H1 (cell line): ENCODE data around the gene NTRK1. TPM values are rescaled to one million over a fixed set of nuclear protein-coding genes. Genes with fewer than 3 reads are reported as not detected.

Source experiments
- CTCF ChIA-PET: fragments of 300-600 bp; sonication (Branson Sonifier 250); formaldehyde crosslinking; loops from one replicate; lab custom pipeline; 2021; ENCODE audit not compliant: partially characterized antibody; lab: Charles Lee
- POLR2A ChIA-PET: fragments of 300-600 bp; sonication (Branson Sonifier 250); formaldehyde crosslinking; loops from one replicate; lab custom pipeline; 2021; ENCODE audit warnings: inconsistent platforms; ENCODE audit not compliant: partially characterized antibody; lab: Charles Lee
- DNase-seq, 2 experiments: peaks; one replicate each; pipeline versions ENCODE4 v3.0.0 to v3.0.0-alpha.2; 2010 to 2022; ENCODE audit warnings: low spot score in 2 of 2, low read depth in 1 of 2, mixed read lengths in 1 of 2
- FAIRE-seq: peaks from 2 replicates; lab custom pipeline; 2011; peaks lifted over from hg19 to GRCh38; lab: Jason Lieb, UNC
- H2AFZ ChIP-seq: 2 replicates; pipeline ENCODE4 v1.8.1; 2012; ENCODE audit warnings: low read length, inconsistent platforms
- H2AK5ac ChIP-seq: 2 replicates; pipeline ENCODE4 v1.6.1; 2013; ENCODE audit warnings: low read depth, low read length
- H2BK120ac ChIP-seq: replicated peaks from 2 replicates; pipeline ENCODE3; 2013; ENCODE audit warnings: low read depth, low read length, inconsistent platforms
- H2BK12ac ChIP-seq: 2 replicates; pipeline ENCODE4 v1.6.1; 2013; ENCODE audit warnings: low read depth, low read length
- H2BK15ac ChIP-seq: 2 replicates; pipeline ENCODE4 v1.6.1; 2013; ENCODE audit warnings: low read length
- H2BK20ac ChIP-seq: 2 replicates; pipeline ENCODE4 v1.6.1; 2013; ENCODE audit warnings: low read length
- H2BK5ac ChIP-seq: 2 replicates; pipeline ENCODE4 v1.6.1; 2013; ENCODE audit warnings: low read depth, low read length
- H3K14ac ChIP-seq: 2 replicates; pipeline ENCODE4 v1.6.1; 2013; ENCODE audit warnings: inconsistent platforms; ENCODE audit not compliant: insufficient read length
- H3K18ac ChIP-seq: 2 replicates; pipeline ENCODE4 v1.6.1; 2013; ENCODE audit warnings: low read length; ENCODE audit errors: extremely low read depth
- H3K23ac ChIP-seq: 2 replicates; pipeline ENCODE4 v1.6.1; 2013; ENCODE audit warnings: inconsistent platforms; ENCODE audit not compliant: insufficient read length
- H3K23me2 ChIP-seq: 2 replicates; pipeline ENCODE4 v1.6.1; 2013; ENCODE audit warnings: low read depth, low read length
- H3K27ac ChIP-seq: 2 replicates; pipeline ENCODE4 v1.6.1; 2011; ENCODE audit warnings: low read depth, low read length, inconsistent platforms
- H3K27me3 ChIP-seq, 4 experiments: replicated peaks in 1 of 4; 1 replicate in 1 of 4; 2 replicates in 3 of 4; pipeline versions ENCODE4 v1.6.1 to v1.8.1; 2011 to 2013; ENCODE audit warnings: low read length in 3 of 4, mild to moderate bottlenecking in 3 of 4, inconsistent platforms in 2 of 4, mixed read lengths in 2 of 4, moderate library complexity in 1 of 4; ENCODE audit not compliant: control insufficient read depth in 3 of 4, insufficient read depth in 3 of 4; ENCODE audit errors: extremely low read depth in 1 of 4
- H3K36me3 ChIP-seq, 4 experiments: 2 replicates each; pipeline versions ENCODE4 v1.6.1 to v1.8.1; 2011 to 2013; ENCODE audit warnings: mild to moderate bottlenecking in 4 of 4, low read length in 3 of 4, moderate library complexity in 2 of 4, control low read depth in 1 of 4, inconsistent platforms in 1 of 4; ENCODE audit not compliant: insufficient read depth in 4 of 4, control insufficient read depth in 2 of 4
- H3K4ac ChIP-seq: replicated peaks from 2 replicates; pipeline ENCODE3; 2013; ENCODE audit warnings: low read length, low read depth, mixed read lengths, inconsistent platforms; ENCODE audit not compliant: insufficient read length
- H3K4me1 ChIP-seq, 4 experiments: replicated peaks in 1 of 4; 1 replicate in 1 of 4; 2 replicates in 3 of 4; pipeline versions ENCODE4 v1.6.1 to v1.8.1; 2011 to 2013; ENCODE audit warnings: low read length in 3 of 4, inconsistent platforms in 2 of 4, mixed read lengths in 1 of 4; ENCODE audit not compliant: insufficient read depth in 4 of 4, control insufficient read depth in 3 of 4
- H3K4me2 ChIP-seq, 2 experiments: 2 replicates each; pipeline versions ENCODE4 v1.6.1 to v1.8.1; 2011 to 2013; ENCODE audit warnings: low read depth in 2 of 2, low read length in 2 of 2, control low read depth in 1 of 2, inconsistent platforms in 1 of 2, mild to moderate bottlenecking in 1 of 2; ENCODE audit not compliant: insufficient read depth in 1 of 2
- H3K4me3 ChIP-seq, 4 experiments: fragments of 200-600, 300-600 bp in 1 of 4; sonication (generic), shearing (Covaris generic), sonication (Bioruptor Twin) in 1 of 4; 2 replicates each; pipeline versions ENCODE4 v1.5.1 to v1.8.1; 2011 to 2016; ENCODE audit warnings: low read length in 4 of 4, low read depth in 3 of 4, control low read depth in 2 of 4, inconsistent platforms in 2 of 4, mild to moderate bottlenecking in 2 of 4, mixed read lengths in 1 of 4, moderate library complexity in 1 of 4; ENCODE audit not compliant: insufficient read depth in 2 of 4; ENCODE audit errors: extremely low read depth in 1 of 4
- H3K56ac ChIP-seq: replicated peaks from 2 replicates; pipeline ENCODE3; 2013; ENCODE audit warnings: low read depth, mild to moderate bottlenecking, mixed read lengths, low read length, inconsistent platforms; ENCODE audit not compliant: insufficient read length
- H3K79me1 ChIP-seq: 2 replicates; pipeline ENCODE4 v1.6.1; 2013; ENCODE audit warnings: low read depth, low read length, control low read depth
- H3K79me2 ChIP-seq, 2 experiments: 2 replicates each; pipeline versions ENCODE4 v1.6.1 to v1.8.1; 2012 to 2013; ENCODE audit warnings: low read length in 2 of 2, mild to moderate bottlenecking in 2 of 2, inconsistent platforms in 1 of 2; ENCODE audit not compliant: insufficient read depth in 2 of 2, control insufficient read depth in 1 of 2
- H3K9ac ChIP-seq, 4 experiments: replicated peaks in 1 of 4; 1 replicate in 1 of 4; 2 replicates in 3 of 4; pipeline versions ENCODE4 v1.6.1 to v1.8.1; 2011 to 2013; ENCODE audit warnings: low read depth in 3 of 4, low read length in 3 of 4, control low read depth in 2 of 4, mild to moderate bottlenecking in 2 of 4, moderate library complexity in 2 of 4, inconsistent platforms in 1 of 4; ENCODE audit errors: extremely low read depth in 1 of 4
- H3K9me3 ChIP-seq, 2 experiments: 2 replicates each; pipeline versions ENCODE4 v1.6.1 to v1.8.1; 2012 to 2013; ENCODE audit warnings: mild to moderate bottlenecking in 2 of 2, moderate library complexity in 2 of 2, control low read depth in 1 of 2, inconsistent platforms in 1 of 2, low read depth in 1 of 2, low read length in 1 of 2, mixed read lengths in 1 of 2; ENCODE audit not compliant: insufficient read depth in 2 of 2
- H4K20me1 ChIP-seq, 2 experiments: replicated peaks in 1 of 2; 2 replicates each; pipeline versions ENCODE3 to v1.8.1; 2011 to 2013; ENCODE audit warnings: inconsistent platforms in 2 of 2, low read length in 2 of 2, mild to moderate bottlenecking in 1 of 2; ENCODE audit not compliant: insufficient read depth in 2 of 2, control insufficient read depth in 1 of 2
- H4K5ac ChIP-seq: 2 replicates; pipeline ENCODE4 v1.6.1; 2013; ENCODE audit warnings: low read length, low read depth, mixed read lengths, inconsistent platforms; ENCODE audit not compliant: insufficient read length
- H4K8ac ChIP-seq: 2 replicates; pipeline ENCODE4 v1.8.0; 2013; ENCODE audit warnings: mild to moderate bottlenecking, moderate library complexity, low read length, inconsistent platforms; ENCODE audit not compliant: insufficient read depth; ENCODE audit errors: extremely low read depth
- H4K91ac ChIP-seq: replicated peaks from 2 replicates; pipeline ENCODE3; 2013; ENCODE audit warnings: low read length, mixed read lengths, inconsistent platforms; ENCODE audit not compliant: insufficient read length
- EZH2 ChIP-seq: fragments of 200-600 bp; sonication (generic); IDR thresholded peaks from 2 replicates; pipeline ENCODE4 v1.7.1; 2012; ENCODE audit warnings: low read depth, mild to moderate bottlenecking, moderate library complexity, low read length, inconsistent platforms; ENCODE audit not compliant: severe bottlenecking
- POLR2AphosphoS5 ChIP-seq: IDR thresholded peaks from 2 replicates; pipeline ENCODE4 v1.6.1; 2011; ENCODE audit warnings: low read depth, low read length
- SUZ12 ChIP-seq: fragments of 200-600 bp; sonication (generic); IDR thresholded peaks from 2 replicates; pipeline ENCODE4 v1.6.1; 2012; ENCODE audit warnings: mild to moderate bottlenecking, inconsistent platforms, low read length, moderate library complexity, mixed read lengths
- YY1 ChIP-seq: IDR thresholded peaks from 2 replicates; pipeline ENCODE4 v1.6.1; 2011; ENCODE audit warnings: low read depth, mild to moderate bottlenecking, low read length
- WGBS, 2 experiments: shearing (Covaris generic) in 1 of 2; methylation state at CpG; one replicate each; pipeline versions ENCODE4 v1.1.6 to v1.1.7; 2013 to 2015; ENCODE audit warnings: low lambda C conversion rate in 2 of 2, mixed read lengths in 2 of 2, inconsistent platforms in 1 of 2, low coverage in 1 of 2, missing lambda C conversion rate in 1 of 2; ENCODE audit not compliant: insufficient replicate concordance in 2 of 2, insufficient coverage in 1 of 2, insufficient read length in 1 of 2; ENCODE audit errors: extremely low coverage in 1 of 2, missing lambda C conversion rate in 1 of 2; 5-methylcytosine and 5-hydroxymethylcytosine counted together
- polyA plus RNA-seq, 7 experiments: library from polyadenylated mRNA; depleted of rRNA in 3 of 7; stranded (reverse) in 5 of 7; unstranded in 2 of 7; fragments of >200 nt in 5 of 7; fragments of 200-250 nt in 2 of 7; gene quantifications; 1 replicate in 5 of 7; 2 replicates in 1 of 7; 4 replicates in 1 of 7; pipeline versions ENCODE4 v1.2.1 to v1.2.3, GENCODE V29; 2011 to 2013; ENCODE audit warnings: missing spikeins in 2 of 7, mixed read lengths in 2 of 7
- total RNA-seq: library from RNA; stranded (reverse); fragmentation: NEBNext Ultra II Directional; extraction: Animal tissue kit (Norgen Biotek cat#: 25700); gene quantifications from 2 replicates; pipeline ENCODE4 v1.2.1, GENCODE V29; 2021
- TF ChIP-seq, protein P1 (sequence below): IDR thresholded peaks from 2 replicates; pipeline ENCODE4 v1.6.1; 2012; ENCODE audit warnings: low read length, inconsistent platforms

The NTRK1 gene
- total and polyA plus RNA-seq, 2 of the 8 experiments (the other 6 are each of a cell fraction or from before 2014, with no cell fraction given) = 0.12 to 0.24 TPM

DNA sequence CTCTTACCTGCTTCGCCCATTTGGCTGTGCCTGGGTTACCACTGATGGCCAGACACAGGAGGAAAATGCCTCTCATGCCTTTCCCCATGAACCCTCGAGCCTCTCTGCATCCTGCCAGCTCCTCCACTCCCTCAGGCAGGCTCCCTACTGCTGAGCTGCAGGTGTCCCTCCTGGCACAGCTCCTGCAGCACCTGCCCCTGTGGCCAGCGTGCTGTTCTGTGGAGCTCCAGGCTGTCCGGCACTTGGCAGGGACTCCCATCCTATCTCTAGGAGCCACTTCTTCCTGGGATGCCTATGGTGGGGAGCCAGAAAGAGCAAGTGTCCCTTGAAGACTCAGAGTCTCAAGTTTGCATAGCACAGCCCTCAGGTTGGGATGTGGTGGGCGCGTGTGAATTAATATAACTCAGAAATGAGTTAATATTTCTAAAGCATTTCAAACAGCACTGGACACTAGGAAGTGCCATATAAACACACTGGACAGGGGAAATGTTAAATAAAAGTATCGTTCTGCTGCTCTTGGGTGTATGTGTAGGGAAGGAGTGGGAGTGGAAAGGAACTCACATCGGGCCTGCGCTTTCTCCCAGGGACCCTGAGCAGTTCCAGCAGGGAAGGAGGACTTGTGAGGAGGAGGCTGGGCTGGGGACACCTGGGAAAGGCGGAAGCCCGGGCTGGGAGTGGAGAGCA is 62.5 kb downstream of the NTRK1 start:
- Histone ChIP-seq H2AFZ (no peak overlapping the region), H3K18ac (0 out of 2 replicates have a peak overlapping the region, but pooled peaks have one; percentile 1), H4K5ac (no peak overlapping the region), H3K56ac (no peak overlapping the region), H2BK20ac (no peak overlapping the region), H3K9ac (no peak overlapping the region), H3K4me1 (peaks cover 3 to 23% (median 10%) of the 10 kb centered on the region in 4 experiments; a peak in 6 of 7 replicates), H3K14ac (no peak overlapping the region), H3K79me1 (no peaks in the 10 kb centered on the region), H3K23me2 (peaks cover 9% of the 10 kb centered on the region; the same call in 1 of the 2 replicates), H3K36me3 (no peaks in the 10 kb centered on the region), H3K27me3 (peaks cover 74 to 94% (median 87%) of the 10 kb centered on the region in 4 experiments), H4K8ac (no peak overlapping the region), H2BK15ac (0 out of 2 replicates have a peak overlapping the region, but pooled peaks have one; percentile 53), H4K91ac (no peak overlapping the region), H2AK5ac (no peak overlapping the region), H3K79me2 (no peaks in the 10 kb centered on the region), H4K20me1 (peaks cover 4 to 19% of the 10 kb centered on the region in 2 experiments), H2BK5ac (no peak overlapping the region), H3K23ac (no peak overlapping the region), H3K9me3 (no peaks in the 10 kb centered on the region), H3K27ac (no peak overlapping the region), H3K4me3 (peak overlapping the region; percentile 35 to 63 (median 42); a peak in 6 of 8 replicates), H3K4me2 (peak overlapping the region; percentile 94 to 98), H2BK12ac (no peak overlapping the region), H2BK120ac (no peak overlapping the region), H3K4ac (no peak overlapping the region)
- ChIA-PET POLR2A (interaction anchor here (0.6 to 1.9 kb wide), 4 partner anchors 10 to 93 kb away, joined by 3 to 10 read pairs (median 4); no protein-coding TSS in a partner anchor), CTCF (interaction anchor here (0.7 to 11.8 kb wide), 10 partner anchors 24 to 234 kb away, joined by 3 to 287 read pairs (median 30); partner anchors contain the start of genes INSRR, NTRK1 and PEAR1)
- DNase-seq (no peak), FAIRE-seq (no peak)
- TF ChIP-seq YY1 = no peak
- peak; percentile 29 for TF ChIP-seq EZH2
- TF ChIP-seq POLR2AphosphoS5 = no peak
- TF ChIP-seq SUZ12 = peak; percentile 29; the same call in 1 of the 2 replicates
- TF ChIP-seq, protein P1, sequence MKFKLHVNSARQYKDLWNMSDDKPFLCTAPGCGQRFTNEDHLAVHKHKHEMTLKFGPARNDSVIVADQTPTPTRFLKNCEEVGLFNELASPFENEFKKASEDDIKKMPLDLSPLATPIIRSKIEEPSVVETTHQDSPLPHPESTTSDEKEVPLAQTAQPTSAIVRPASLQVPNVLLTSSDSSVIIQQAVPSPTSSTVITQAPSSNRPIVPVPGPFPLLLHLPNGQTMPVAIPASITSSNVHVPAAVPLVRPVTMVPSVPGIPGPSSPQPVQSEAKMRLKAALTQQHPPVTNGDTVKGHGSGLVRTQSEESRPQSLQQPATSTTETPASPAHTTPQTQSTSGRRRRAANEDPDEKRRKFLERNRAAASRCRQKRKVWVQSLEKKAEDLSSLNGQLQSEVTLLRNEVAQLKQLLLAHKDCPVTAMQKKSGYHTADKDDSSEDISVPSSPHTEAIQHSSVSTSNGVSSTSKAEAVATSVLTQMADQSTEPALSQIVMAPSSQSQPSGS = no peak
- 13% methylated on average over 11 of the region's 11 CpGs; no CpG with 5 or more reads in 1 of the 2 experiments for WGBS, 2 experiments
